HG03025 (cell line): ENCODE measurements around the gene ADTRP.
"Not testable (repeated sequence)": the region's sequence is repeated elsewhere in the genome, so short reads cannot be mapped to it uniquely, and the experiment has no call there.

Experiments
- ATAC-seq: cut with Tn5 transposase; IDR thresholded peaks from one replicate; pipeline ENCODE4 v1.9.1; 2021; ENCODE audit warnings: mild to moderate bottlenecking, moderate library complexity; ENCODE audit not compliant: unreplicated experiment, low FRiP score

ADTRP gene

GRCh38 chr6:11804135-11804534, 25.5 kb upstream of the ADTRP start:
- ATAC-seq = no peak

GRCh38 chr6:11803591-11803971, 25.0 kb upstream of the ADTRP start:
- ATAC-seq = no peak

- ATAC-seq = no peak
Observed at GRCh38 chr6:11802886-11803590, 24.4 kb upstream of the ADTRP start.

- not testable (repeated sequence) for ATAC-seq
Observed at GRCh38 chr6:11800531-11800930, 21.9 kb upstream of the ADTRP start.

GRCh38 chr6:11798538-11798937, 19.9 kb upstream of the ADTRP start:
- ATAC-seq = no peak

GRCh38 chr6:11798096-11798495, 19.5 kb upstream of the ADTRP start:
- ATAC-seq = no peak

- ATAC-seq = no peak
Observed at GRCh38 chr6:11796829-11797228, 18.2 kb upstream of the ADTRP start.

GRCh38 chr6:11795403-11795802, 16.8 kb upstream of the ADTRP start:
- ATAC-seq = no peak

GRCh38 chr6:11793277-11793676, 14.7 kb upstream of the ADTRP start:
- ATAC-seq = no peak

GRCh38 chr6:11791354-11792107, 12.9 kb upstream of the ADTRP start:
- ATAC-seq = no peak

- no peak for ATAC-seq
Observed at GRCh38 chr6:11789744-11790143, 11.1 kb upstream of the ADTRP start.

GRCh38 chr6:11788043-11788442, 9.4 kb upstream of the ADTRP start:
- no peak for ATAC-seq

GRCh38 chr6:11785774-11786579, 7.4 kb upstream of the ADTRP start:
- ATAC-seq = peak; percentile 79

- peak; percentile 42 for ATAC-seq
Observed at GRCh38 chr6:11785415-11785773, 6.8 kb upstream of the ADTRP start.

GRCh38 chr6:11784341-11784740, 5.7 kb upstream of the ADTRP start:
- no peak for ATAC-seq

GRCh38 chr6:11783524-11784064, 5.0 kb upstream of the ADTRP start:
- ATAC-seq = no peak

- no peak for ATAC-seq
Observed at GRCh38 chr6:11782524-11782923, 3.9 kb upstream of the ADTRP start.

GRCh38 chr6:11780097-11780428, 1.5 kb upstream of the ADTRP start:
- no peak for ATAC-seq

- ATAC-seq = no peak
Observed at GRCh38 chr6:11779329-11780096, 910 bp upstream of the ADTRP start.

GRCh38 chr6:11778036-11778435, 567 bp downstream of the ADTRP start:
- ATAC-seq = no peak
